Fibroblast of skin of back (primary cell): ENCODE data around the gene STAG1.
"Not testable (repeated sequence)": the region's sequence is repeated elsewhere in the genome, so short reads cannot be mapped to it uniquely, and the experiment has no call there.

Source experiments
- DNase-seq: peaks from one replicate; pipeline ENCODE4 v3.0.0-alpha.2; 2013

Gene STAG1

DNA sequence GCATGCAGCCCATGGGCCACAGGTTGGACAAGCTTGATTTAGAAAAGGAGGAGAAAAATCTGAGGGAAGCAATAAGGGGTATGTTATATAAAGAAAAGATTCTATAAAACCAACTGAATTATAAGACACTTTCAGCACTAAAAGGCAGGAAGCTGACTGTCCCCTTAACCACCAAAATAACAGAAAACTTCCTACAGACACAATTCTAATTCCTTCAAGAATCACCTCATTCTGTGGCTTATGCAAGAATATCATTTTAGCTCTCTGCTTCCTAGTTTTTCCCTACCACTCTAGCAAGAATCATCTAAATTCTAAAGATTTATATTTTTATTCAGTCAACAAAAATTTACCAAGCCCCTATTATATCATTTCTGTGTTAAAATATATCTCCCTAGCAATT is 6.3 kb downstream of the STAG1 start:
- DNase-seq, result no peak

DNA sequence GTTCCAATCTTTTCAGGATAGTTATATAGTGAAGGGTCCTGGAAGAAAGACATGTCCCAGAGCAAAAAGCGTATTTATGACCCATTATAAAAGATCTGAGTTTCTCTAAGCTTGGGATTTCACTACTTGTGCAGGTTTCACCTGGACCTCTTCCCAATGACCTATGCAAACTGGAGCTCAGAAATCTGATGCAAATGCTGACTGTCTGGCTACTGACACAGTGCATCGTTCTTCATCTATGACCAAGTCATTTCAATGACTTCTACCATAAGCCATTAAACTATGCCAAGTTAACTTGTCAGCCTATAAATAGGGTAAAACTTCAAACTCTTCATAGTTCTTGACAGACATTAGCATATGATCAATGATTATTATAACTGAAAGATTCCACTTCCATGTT is 11.1 kb downstream of the STAG1 start:
- DNase-seq, result no peak

DNA sequence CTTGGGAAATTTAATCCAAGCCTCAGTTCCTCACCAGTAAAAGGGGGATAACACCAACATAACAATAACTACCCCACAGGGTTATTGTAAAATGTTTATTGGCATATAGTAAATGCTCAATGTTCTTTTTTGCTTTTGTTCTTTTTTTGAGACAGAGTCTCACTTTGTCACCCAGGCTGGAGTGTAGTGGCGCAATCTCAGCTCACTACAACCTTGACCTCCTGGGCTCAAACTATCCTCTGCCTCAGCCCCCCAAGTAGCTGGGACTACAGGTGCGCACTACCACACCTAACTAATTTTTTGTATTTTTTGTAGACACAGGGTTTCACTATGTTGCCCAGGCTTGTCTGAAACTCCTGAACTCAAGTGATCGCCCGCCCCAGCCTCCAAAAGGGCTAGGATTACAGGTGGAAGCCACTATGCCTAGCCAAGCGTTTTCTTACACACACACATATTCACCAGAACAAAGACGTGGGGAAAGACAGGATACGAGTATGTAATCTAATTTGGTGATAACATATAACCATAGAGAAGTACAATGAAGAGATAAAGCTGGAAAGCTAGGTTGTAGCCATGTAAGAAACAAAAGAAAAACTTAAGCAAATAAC is 11.7 kb downstream of the STAG1 start:
- no peak for DNase-seq

DNA sequence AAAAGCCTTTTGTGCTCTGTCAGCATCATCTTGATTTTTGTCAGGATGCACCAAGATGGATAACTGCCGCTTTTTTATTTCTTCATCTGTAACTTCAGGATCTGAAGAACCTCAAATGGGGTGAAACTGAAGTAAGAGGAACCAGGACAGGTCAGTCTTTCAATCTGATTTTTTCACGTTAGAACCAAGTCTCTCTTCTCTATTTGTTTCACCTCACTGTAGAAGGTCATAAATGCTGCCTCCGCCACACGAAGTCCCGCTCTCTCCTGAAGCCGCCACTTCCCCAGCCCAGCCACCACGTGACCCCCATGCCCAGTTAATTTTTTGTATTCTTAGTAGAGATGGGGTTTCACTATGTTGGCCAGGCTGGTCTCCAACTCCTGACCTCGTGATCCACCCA is 15.2 kb downstream of the STAG1 start:
- DNase-seq, result not testable (repeated sequence)

DNA sequence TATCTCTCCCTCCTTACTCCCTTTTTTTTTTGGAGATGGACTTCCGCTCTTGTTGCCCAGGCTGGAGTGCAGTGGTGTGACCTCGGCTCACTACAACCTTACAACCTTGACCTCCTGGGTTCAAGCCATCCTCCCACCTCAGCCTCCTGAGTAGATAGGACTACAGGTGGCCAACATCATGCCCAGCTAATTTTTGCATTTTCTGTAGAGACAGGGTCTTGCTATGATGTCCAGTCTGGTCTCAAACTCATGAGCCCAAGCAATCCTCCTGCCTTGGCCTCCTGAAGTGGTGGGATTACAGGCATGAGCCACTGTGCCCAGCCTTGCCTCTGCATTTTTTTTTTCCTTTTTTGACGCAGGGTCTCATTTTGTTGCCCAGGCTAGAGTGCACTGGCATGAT is 17.1 kb downstream of the STAG1 start:
- no peak for DNase-seq

DNA sequence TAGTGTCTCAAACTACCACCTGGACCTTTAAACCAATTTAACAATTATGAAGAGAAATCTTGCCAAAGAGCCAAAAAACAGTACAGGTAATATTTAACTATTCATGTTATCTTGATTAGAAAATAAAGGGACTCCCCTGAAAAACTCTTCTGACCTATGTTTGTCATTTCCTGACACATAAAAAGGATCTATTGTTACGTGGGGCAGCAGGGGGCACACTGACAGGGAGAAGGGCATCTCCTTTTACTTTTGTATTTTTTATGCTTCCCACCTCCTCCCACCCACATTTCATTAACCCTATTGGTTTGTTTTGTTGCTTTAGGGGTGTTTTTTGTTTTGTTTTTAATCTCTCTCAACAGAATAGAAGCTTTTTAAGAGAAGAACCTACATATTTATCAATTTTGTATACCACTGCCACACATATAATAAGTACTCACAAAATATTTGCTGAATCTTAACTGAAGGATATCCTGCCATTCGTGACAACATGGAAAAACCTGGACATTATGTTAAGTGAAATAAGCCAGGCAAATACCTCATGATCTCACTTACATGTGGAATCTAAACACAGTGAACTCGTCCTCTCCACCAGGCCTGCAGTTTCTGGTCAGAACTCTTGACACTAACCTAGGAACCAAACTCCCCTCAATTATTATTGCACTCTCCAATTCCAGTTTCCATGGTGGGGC is 17.7 kb downstream of the STAG1 start:
- DNase-seq, result no peak

DNA sequence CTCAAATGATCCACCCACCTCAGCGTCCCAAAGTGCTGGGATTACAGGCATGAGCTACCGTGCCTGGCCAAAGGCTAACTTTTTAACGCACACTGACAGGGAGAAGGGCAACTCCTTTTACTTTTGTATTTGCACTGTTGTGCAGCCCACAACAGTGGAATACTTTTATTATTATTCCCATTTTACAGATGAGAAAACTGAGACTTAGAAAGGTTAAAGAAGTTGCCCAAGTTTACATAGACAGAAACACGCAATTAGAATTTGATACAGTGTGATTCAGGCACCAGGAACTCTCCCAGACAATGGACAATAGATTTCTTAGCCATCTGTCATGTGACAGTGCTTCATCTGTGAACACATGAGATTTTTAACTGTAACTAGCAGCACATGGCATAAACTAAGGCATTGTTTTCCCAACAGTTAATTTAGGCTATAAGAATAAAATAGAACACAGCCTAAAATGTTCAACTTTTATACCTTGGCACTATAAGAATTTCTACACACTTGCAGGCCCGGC is 18.8 kb downstream of the STAG1 start:
- peak; percentile 28 for DNase-seq

DNA sequence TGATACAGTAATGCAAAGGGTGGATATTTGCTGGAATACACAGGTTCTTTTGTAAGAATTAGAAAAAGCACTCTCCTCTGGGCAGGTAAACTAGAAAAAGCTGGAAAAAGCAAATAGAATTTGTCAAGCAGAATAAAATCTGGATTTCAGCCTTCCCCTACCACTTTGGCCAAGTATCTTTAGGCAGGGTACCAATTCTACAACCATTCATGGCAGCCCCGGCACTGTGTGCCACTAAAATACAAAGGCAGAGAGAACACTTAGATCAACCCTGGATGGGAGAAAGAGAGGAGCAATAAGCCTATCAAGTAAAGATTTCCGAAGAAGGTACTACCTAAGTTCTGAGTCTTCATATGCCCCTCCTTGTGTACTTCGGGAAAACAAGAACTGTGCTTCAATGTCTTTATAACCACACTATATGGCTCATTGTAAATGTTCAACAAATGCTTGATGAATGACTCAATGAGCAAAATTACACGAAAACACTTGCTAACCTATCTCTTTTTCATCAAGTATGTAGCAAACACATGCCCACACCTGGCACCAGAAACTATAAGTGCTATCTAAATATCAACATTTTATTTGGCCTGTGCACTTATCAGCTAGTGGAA is 20.8 kb downstream of the STAG1 start:
- no peak for DNase-seq

DNA sequence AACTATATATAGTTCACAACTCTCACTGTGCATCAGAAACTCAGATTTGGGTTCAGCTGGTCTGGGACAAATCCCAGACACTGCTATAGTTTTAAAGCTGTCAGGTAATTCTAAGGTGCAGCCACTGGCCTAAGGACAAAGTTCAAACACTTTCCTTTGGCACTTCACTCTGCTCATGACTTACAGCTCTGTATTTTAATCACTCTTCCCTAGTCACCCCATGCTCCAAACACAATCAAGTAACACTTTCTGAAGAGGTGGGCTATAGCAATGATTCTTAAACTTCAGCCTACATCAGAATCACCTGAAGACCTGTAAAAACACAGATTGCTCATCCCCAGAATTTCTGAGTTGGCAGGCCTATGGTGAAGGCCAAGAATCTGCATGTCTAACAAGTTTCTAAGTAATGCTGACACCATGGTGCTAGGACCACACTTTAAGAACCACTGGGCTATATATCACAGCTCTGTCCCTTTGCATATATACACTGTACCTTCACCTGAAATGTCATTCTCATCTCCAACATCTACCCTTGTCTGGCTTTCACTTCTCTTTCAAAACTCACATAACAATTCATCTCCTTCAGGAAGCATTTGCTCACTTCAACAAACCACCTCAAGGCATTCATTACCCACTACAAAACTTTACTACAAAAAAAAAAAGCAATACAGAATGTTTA is 21.4 kb downstream of the STAG1 start:
- DNase-seq, result no peak

DNA sequence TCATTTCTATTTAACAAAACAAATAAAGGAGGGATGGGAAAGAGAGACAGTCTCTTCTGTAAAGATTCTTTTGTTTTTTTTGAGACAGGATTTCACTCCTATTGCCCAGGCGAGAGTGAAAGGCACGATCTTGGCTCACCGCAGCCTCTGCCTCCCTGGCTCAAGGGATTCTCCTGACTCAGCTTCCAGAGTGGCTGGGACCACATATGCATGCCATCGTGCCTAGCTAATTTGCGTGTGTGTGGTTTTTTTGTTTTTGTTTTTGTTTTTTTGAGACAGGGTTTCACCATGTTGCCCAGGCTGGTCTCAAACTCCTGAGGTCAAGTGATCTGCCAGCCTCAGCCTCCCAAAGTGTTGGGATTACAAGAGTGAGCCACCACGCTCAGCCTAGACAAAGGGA is 23.3 kb downstream of the STAG1 start:
- DNase-seq, result peak; percentile 89

DNA sequence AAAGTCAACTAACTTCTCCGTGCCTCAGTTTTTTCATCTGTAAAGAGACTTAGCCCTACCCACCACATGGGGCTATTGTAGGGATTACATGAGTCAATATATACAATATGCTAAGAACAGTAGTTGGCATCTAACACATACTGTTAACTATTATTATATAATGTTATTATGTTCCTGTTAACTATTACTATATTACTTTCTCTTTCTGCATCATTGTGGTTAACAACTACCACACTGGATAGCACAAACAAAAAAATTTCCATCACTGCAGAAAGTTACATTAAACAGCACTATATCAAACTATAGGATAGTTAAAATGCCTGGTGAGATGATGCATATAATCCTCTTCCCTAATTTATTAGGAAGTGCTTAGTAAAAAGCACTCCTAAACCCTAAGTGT is 23.7 kb downstream of the STAG1 start:
- no peak for DNase-seq

DNA sequence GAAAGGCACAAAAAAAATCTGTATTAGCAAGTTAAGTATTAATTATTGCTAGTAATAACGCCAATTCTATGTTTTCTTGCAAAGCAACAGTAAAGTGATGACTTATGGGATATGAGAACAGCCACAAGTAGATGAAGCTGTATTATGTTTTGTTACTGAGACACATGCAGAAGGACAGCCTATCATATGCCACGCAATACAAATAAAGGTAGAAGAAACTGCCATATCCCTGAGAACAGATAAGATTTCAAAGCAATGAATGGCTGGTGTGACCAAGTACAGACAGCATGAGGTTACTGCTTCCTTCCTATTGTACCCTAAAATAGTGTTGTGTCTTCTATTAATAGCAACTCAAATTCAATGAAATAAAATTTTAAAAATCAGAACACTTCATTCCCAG is 26.7 kb downstream of the STAG1 start:
- no peak for DNase-seq

DNA sequence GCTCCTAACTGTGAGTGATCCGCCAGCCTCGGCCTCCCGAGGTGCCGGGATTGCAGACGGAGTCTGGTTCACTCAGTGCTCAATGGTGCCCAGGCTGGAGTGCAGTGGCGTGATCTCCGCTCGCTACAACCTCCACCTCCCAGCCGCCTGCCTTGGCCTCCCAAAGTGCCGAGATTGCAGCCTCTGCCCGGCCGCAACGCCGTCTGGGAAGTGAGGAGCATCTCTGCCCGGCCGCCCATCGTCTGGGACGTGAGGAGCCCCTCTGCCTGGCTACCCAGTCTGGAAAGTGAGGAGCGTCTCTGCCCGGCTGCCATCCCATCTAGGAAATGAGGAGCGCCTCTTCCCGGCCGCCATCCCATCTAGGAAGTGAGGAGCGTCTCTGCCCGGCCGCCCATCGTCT is 29.3 kb downstream of the STAG1 start:
- not testable (repeated sequence) for DNase-seq

DNA sequence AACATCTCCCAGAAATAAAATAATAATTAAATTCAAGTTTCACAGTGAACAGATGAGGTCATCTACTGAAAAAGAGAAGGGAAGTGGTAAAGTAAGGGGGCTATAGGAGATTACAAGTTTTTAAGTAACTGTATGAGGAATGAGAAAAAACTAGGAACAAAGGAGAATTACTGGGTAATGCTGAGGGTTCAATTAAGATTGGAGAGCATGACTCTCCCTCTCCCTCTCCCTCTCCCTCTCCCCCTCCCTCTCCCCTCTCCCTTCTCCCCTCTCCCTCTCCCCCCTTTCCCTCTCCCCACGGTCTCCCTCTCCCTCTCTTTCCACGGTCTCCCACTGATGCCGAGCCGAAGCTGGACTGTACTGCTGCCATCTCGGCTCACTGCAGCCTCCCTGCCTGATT is 29.8 kb downstream of the STAG1 start:
- not testable (repeated sequence) for DNase-seq

DNA sequence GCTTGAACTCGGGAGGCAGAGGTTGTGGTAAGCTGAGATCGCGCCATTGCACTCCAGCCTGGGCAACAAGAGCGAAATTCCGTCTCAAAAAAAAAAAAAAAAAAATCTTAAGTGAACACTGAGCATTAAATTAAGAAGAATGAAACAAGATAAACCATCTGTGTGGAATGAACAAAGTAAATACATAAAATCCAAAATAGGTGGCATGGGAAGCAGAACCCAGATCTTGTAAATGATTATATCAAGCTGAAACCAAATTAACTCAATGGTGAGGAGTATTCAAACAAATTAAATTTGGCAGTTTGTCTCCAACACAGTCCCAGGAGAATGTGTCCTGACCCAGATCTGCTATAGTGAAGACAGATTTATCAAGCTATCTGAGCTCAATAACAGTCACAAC is 32.1 kb downstream of the STAG1 start:
- DNase-seq, result no peak

DNA sequence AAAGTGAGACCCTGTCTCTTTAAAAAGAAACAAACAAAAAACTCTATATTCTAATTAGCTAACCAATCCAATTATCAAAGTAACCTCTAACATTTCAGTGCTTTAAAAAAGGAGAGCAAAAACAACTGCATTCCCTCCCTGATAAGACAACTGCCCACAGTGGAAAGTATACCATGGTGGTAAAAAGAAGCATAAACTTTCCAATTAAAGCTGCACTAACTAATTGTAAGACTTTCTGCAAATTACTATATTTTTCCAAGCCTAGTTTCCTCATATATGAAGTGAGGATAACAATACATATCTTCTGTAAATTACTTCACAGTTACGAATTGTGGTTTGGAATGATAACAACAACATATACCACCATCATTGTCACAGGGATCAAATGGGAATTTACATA is 35.5 kb downstream of the STAG1 start:
- DNase-seq, result no peak

DNA sequence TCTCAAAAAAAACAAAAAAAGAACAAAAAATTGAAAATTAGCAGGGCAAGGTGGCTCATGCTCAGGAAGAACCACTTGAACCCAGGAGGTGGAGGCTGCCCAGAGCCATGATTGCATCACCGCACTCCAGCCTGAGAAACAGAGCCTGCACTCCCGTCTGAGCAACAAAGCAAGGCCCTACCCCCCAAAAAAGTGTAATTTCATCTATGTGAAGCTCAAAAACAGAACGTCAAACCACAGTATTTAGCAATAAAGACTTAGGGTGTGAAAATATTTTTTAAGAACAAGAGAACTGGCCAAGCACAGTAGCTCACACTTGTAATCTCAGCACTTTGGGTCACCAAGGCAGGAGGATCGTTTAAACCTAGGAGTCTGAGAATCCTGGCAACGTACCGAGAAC is 38.2 kb downstream of the STAG1 start:
- DNase-seq, result no peak

DNA sequence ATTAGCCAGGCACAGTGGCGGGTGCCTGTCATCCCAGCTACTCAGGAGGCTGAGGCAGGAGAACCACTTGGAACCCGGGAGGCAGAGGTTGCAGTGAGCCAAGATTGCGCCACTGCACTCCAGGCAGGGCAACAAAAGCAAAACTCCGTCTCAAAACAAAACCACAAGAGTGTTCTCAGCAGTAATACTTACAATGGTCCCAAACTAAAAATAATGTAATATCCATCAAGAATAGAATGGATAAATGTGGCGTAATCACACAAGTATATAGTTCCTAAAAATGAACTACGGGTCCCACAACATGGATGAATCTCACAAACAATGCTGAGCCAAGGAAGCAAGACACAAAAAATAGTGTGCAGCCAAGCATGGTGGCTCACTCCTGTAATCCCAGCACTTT is 39.2 kb downstream of the STAG1 start:
- no peak for DNase-seq

DNA sequence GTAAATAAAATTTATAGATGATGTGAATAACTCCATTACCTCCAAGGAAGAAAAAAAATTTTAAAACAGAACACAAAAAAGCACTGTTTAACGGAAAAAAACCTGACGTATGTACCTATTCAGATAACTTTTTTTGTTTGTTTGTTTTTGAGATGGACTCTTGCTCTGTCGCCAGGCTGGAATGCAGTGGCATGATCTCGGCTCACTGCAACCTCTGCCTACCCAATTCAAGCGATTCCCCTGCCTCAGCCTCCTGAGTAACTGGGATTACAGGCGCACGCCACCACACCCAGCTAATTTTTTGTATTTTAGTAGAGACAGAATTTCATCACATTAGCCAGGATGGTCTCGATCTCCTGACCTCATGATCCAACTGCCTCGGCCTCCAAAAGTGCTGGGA is 40.3 kb downstream of the STAG1 start:
- not testable (repeated sequence) for DNase-seq

DNA sequence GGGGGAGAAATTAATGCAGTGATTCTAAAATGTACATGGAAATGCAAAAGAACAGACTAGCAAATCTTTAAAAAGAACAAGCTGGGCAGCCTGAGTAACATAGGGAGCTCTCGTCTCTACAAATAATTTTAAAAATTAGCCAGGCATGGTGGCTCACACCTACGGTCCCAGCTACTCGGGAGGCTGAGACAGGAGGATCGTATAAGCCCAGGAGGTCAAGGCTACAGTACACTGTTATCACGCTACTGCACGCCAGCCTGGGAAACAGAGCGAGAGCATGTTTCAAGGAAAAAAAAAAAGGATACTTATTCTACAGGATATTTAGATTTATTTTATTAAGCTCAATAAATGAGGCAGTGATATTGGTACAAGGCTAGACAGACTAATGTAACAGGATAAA is 40.9 kb downstream of the STAG1 start:
- no peak for DNase-seq

DNA sequence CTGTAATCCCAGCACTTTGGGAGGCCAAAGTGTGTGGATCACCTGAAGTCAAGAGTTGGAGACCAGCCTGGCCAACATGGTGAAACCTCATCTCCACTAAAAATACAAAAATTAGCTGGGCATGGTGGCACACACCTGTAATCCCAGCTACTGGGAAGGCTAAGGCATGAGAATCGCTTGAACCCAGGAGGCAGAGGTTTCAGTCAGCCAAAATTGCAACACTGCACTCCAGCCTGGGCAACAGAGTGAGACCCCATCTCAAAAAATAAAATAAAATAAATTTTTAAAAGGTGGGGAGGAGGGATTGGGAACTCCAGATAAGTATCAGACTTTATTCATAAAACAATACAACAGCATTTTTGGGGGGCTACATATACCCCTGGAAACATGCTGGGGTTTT is 42.4 kb downstream of the STAG1 start:
- not testable (repeated sequence) for DNase-seq

DNA sequence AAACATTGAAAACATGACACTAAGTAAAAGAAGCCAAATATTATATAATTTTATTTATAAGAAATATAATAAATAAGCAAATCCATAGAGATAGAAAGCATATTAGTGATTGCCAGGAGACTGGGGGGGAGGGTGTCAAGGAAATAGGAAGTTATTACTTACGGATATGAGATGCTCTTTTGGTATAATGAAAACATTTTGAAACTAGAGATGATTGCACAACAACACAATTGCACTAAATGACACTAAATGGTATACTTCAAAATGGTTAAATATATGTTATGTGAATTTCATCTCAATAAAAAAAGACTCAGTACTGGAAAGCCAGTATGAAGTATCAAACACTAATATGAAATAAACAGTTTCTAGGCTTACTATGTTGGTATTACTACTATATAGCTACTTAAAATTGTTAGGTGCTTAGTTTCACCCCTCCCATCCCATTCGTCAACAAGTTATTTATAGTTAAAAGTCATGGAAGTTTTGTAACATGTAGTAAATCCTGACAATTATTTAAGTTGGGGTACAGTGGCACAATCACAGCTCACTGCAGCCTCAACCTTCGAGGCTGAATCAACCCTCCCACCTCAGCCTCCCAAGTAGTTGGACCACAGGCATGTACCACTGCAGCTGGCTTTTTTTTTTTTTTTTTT is 43.7 kb downstream of the STAG1 start:
- DNase-seq, result no peak

DNA sequence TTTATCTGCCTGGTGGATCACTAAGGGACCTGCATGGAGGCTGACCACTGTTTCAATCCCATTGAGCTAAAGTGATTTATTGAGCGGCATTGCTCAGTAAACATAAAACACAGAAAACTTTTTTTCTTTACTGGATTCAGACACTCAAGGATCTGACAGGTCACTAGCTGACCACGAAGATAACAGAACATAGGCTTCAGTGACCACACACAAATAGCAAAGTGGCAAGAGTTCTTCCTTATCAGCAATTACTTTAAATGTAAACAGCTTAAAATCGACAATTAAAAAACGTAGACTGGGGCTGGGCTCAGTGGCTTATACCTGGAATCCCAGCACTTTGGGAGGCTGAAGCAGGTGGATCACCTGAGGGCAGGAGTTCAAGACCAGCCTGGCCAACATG is 48.7 kb downstream of the STAG1 start:
- DNase-seq, result no peak
